GM18867 (cell line): ENCODE data around the gene LRRC4C.

Source experiments
- ATAC-seq: cut with Tn5 transposase; IDR thresholded peaks from one replicate; pipeline ENCODE4 v1.9.1; 2021; ENCODE audit warnings: mild to moderate bottlenecking, moderate library complexity; ENCODE audit not compliant: unreplicated experiment

The LRRC4C gene

GRCh38 chr11:40316171-40316570 lies 1143.3 kb downstream of the LRRC4C start:
- no peak for ATAC-seq

- ATAC-seq, result no peak
Measured at GRCh38 chr11:40315122-40315521, 1144.3 kb downstream of the LRRC4C start.

GRCh38 chr11:40314327-40314726 lies 1145.1 kb downstream of the LRRC4C start:
- ATAC-seq, result no peak

GRCh38 chr11:40306938-40307548 lies 1152.4 kb downstream of the LRRC4C start:
- ATAC-seq, result peak; percentile 97

- no peak for ATAC-seq
Measured at GRCh38 chr11:40302669-40303068, 1156.8 kb downstream of the LRRC4C start.

- ATAC-seq, result no peak
Measured at GRCh38 chr11:40295466-40295865, 1164.0 kb downstream of the LRRC4C start.

- ATAC-seq, result no peak
Measured at GRCh38 chr11:40294741-40295140, 1164.7 kb downstream of the LRRC4C start.

GRCh38 chr11:40294349-40294735 lies 1165.1 kb downstream of the LRRC4C start:
- ATAC-seq, result peak; percentile 25

- peak; percentile 94 for ATAC-seq
Measured at GRCh38 chr11:40293655-40294348, 1165.7 kb downstream of the LRRC4C start.

- no peak for ATAC-seq
Measured at GRCh38 chr11:40292721-40293508, 1166.5 kb downstream of the LRRC4C start.

GRCh38 chr11:40291741-40292140 lies 1167.7 kb downstream of the LRRC4C start:
- no peak for ATAC-seq

- ATAC-seq, result no peak
Measured at GRCh38 chr11:40291329-40291728, 1168.1 kb downstream of the LRRC4C start.

- ATAC-seq, result no peak
Measured at GRCh38 chr11:40290171-40290631, 1169.3 kb downstream of the LRRC4C start.

GRCh38 chr11:40289370-40289769 lies 1170.1 kb downstream of the LRRC4C start:
- no peak for ATAC-seq

- ATAC-seq, result no peak
Measured at GRCh38 chr11:40287916-40288803, 1171.3 kb downstream of the LRRC4C start.

GRCh38 chr11:40286137-40286536 lies 1173.3 kb downstream of the LRRC4C start:
- ATAC-seq, result no peak

- ATAC-seq, result no peak
Measured at GRCh38 chr11:40285558-40285957, 1173.9 kb downstream of the LRRC4C start.

GRCh38 chr11:40281052-40281580 lies 1178.3 kb downstream of the LRRC4C start:
- peak; percentile 91 for ATAC-seq

- ATAC-seq, result peak; percentile 31
Measured at GRCh38 chr11:40280159-40281051, 1179.0 kb downstream of the LRRC4C start.
